HG02870 (cell line): ENCODE results near the gene PPP1R26.
"Not testable (repeated sequence)": the region's sequence is repeated elsewhere in the genome, so short reads cannot be mapped to it uniquely, and the experiment has no call there.

Experiments
- ATAC-seq: cut with Tn5 transposase; IDR thresholded peaks from one replicate; pipeline ENCODE4 v1.9.1; 2021; ENCODE audit warnings: mild to moderate bottlenecking, moderate library complexity; ENCODE audit not compliant: unreplicated experiment

PPP1R26 gene

DNA sequence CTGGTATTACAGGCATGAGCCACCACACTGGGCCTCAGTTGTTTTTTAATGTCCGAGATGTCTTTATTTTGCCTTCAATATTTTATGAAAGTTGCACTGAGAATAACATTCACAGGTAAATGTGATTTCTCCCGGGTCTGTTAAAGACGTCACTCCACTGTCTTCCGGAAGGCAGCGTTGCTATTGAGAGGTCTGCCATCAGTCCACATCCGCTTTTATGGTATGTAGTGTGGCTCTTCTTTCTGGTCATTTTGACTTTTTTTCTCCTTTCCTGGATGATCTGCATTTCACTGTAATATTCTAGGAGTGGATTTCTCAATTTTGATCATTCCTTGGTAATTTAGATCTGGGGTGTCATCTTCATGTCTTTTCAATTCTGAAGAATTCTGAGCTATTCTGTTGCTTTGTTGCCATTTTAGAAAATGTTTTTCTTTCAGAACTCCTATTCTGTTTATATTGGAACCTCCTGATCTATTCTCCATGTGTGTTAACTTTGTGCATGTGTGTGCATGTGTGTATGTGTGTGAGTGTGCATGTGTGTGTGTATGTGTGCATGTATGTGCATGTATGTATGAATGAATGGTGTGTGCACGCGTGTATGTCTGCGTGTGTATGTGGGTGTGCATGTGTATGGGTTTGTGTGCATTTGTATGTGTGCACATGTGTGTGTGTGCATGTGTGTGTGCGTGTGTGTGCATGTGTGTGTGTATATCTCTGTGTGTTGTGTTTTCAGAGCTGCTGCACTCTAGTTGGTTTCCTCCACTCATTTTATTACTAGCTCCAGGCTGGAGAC is 39.8 kb downstream of the PPP1R26 start:
- ATAC-seq: no peak

DNA sequence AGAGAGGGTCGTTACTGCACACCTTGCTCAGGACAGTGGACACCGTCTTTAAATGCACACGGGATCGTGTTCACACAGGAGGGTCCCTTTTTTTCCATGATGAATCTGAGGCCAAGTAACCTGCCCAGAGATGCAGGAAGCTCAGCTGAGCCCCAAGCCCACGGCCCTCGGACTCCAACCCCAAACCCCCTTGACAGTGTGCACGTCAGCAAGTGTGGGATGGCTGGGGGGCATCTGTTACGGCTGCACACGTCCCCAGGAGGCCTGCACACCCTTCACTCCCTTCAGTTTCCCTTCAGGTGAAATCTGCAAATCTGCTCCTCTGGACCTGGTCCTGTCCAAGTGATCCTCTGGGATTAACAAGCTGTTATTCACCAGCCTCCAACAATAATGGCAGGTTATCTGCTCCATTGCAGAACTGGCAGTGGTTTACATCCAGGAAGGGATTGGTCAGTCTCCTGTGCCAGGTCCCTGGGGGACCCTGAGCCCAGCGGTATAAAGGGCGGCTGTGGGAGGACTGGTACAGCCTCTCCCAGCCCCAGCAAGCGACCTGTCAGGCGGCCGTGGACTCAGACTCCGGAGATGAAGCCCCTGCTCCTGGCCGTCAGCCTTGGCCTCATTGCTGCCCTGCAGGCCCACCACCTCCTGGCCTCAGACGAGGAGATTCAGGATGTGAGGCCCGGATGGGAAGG is 41.5 kb downstream of the PPP1R26 start, which contains the start of gene LCN1:
Gene LCN1, plus strand, starts transcription at position 525 of the 692 bp plus-strand sequence. Its CDS starts 58 bp downstream, at position 583.
- no peak for ATAC-seq

DNA sequence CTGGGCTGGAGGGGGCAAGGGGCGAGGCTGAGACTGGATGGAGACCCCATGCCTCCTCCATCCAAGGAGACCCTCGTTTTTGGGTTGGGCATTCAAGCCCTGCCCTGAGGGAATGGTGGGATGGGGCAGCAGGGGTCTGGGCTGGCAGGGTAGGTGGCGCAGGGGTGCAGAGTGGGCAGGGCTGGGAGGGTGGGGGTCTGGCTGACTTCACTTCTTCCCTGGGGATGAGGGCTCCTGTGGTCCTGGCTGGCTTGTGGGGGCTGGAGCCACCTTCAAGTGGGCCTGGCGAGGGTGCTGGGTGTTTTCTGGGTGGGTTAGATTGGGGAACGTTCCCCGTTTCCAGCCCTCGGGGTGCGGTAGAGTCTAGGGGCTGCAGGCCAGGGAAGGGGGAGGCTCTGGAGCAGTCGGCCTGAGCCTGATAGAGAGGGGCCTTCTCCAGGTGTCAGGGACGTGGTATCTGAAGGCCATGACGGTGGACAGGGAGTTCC is 42.1 kb downstream of the PPP1R26 start:
- ATAC-seq: no peak

DNA sequence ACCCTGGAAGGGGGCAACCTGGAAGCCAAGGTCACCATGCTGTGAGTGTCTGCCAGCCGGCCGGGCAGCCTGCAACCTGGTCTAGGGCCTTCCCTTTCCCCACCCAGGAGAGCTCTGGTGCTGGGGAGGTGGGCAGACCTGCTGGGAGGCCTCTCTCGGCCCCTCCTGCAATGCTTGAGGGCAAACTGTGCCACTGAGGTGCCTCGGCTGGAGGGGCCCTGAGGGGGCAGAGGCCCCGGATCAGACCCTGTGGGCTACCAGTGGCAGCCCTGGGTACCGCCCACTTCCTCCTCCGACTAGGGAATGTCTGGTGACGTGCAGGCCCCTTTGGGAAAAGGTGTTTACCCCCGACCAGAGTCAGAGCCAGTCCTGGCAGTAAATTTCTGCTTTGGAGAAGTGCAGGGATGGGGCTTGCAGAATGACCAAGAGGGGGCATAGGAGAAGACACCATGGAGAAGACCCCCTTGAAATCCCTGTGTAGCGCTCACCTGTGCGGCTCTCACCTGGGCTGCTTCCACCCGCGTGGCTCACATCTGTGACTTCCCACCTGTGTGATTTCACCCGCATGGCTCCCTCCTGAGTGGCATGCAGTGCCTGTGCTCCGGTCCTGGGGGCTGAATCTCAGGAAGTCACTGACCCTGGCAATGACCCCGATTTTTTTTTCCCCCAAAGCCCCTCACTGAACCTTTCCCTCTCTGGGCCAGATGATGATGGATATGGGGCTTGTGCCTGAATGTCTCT is 42.7 kb downstream of the PPP1R26 start:
- no peak for ATAC-seq

DNA sequence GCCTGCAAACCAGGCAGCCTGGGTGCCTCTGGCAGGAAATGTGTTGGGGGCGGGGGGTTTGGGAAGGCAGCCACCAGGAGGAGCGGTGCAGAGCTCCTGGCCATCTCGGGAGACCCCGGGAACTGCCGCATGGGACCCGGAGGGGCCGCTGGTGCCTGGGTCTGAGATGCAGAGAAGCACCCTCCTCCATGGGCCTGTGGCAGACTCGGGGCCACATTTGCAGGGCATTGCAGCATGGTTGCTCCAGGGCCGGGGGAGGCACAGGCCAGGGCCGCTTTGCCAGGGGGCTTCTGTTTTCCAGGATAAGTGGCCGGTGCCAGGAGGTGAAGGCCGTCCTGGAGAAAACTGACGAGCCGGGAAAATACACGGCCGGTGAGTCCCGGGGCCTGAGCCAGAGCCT is 43.3 kb downstream of the PPP1R26 start:
- no peak for ATAC-seq

DNA sequence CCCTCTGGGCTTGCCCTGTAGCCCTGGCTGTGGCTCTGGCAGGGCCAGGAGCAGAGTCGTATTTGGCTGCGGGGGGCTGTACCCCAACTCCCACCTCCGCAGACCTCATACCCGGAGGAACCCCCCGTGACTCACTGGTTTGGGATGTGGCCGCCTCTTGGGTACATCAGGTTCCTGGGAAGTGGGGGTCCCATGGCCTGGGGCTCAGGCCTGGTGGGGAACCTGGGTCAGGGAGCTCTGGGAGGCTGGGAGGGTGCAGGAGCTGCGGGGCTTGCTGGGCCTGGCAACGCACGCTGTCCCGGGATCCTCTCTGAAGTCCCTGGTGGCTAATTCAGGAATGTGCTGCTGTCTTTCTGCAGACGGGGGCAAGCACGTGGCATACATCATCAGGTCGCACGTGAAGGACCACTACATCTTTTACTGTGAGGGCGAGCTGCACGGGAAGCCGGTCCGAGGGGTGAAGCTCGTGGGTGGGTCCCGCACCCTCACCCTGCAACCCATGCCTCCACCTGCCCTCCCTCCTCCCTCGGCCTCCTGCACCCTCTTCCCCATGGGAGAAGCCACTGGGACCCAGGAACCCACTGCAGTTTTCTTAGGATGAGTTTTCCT is 44.0 kb downstream of the PPP1R26 start:
- no peak for ATAC-seq

DNA sequence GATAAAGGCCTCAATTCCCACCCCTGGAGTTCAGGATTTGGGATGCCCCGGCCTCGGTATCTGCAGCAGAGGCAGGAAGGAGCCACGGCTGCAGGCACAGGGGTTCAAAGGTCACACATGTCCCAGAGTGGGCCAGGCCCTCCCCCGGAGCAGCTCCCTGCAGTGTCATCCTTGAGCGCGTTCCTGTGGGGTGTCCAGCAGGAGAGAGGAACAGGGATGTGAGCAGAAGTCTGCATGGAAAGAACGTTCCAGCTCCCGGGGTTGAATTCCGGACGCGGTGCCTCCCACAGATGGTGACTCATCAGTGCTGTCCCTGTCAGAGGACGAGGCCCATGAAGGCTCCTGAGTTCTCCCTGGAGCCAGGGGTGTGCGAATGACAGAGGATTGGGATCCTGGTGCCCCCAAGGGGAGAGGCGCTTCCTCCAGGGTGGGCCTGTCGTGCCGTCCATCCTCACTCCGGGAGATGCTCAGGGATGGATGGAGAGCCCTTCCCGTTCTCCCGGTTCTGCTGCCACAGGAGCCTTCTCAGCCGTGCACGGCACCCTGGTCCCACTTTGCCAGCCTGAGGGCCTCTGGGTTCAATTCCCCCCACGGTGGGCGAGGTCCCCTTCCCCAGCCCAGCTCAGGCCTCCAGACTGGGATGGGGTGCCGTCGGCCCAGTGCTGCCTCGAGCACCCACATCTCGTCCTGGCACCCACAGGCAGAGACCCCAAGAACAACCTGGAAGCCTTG is 44.7 kb downstream of the PPP1R26 start:
- ATAC-seq: no peak

DNA sequence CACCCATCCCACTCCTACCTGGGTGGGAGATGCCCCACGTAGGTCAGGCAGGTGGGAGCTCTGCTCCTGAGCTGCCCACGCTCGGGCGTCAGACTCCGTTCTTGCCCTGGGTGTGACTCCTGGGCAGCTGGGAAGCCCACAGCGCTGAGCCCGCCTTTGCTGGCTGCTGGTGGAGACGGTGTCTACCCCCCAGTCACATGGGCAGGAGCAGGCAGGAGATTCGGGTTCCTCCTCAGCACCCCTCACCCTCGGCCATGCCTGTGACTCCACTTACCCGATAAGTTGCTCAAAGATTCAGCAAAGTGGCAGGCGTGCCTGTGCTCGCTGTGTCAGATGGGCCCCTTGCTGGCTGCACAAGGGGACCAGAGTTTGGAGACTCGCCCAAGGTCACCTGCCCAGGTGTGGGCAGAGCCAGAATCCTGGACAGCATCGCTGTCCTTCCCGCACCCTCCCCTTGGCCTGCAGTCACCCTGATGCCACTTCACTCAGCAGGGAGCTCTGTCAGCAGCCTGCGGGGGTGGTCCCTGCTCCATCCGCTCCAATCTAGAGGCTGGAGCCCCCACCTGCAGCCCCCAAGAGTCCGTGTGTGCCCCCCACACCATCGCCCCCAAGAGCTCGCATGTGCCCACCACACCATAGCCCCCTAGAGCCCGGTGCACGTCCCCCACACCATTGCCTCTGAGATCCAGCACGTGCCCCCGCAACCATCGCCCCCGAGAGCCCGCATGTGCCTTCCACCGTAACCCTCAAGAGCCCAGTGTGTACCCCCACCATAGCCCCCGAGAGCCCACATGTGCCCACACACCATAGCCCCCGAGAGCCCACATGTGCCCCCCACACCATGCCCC is 45.9 kb downstream of the PPP1R26 start:
- ATAC-seq: no peak

DNA sequence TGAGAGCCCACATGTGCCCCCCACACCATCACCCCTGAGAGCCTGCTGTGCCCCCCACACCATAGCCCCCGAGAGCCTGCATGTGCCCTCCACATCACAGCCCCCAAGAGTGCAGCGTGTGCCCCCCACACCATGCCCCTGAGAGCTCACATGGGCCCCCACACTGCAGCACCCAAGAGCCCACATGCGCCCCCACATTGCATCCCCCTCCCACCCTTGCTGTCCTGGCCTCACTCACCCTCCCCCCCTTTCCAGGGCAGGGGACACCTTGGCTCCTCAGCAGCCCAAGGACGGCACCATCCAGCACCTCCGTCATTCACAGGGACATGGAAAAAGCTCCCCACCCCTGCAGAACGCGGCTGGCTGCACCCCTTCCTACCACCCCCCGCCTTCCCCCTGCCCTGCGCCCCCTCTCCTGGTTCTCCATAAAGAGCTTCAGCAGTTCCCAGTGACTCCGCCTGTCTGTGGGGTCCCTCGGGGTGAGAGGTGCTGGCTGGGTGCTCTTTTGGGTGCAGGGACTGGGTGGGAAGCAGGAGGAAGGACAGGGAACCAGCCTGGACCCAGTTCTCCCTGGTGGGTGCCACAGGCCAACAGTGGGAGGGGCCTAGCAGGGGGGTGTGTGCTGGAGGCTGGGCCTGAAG is 46.6 kb downstream of the PPP1R26 start:
- ATAC-seq: no peak

DNA sequence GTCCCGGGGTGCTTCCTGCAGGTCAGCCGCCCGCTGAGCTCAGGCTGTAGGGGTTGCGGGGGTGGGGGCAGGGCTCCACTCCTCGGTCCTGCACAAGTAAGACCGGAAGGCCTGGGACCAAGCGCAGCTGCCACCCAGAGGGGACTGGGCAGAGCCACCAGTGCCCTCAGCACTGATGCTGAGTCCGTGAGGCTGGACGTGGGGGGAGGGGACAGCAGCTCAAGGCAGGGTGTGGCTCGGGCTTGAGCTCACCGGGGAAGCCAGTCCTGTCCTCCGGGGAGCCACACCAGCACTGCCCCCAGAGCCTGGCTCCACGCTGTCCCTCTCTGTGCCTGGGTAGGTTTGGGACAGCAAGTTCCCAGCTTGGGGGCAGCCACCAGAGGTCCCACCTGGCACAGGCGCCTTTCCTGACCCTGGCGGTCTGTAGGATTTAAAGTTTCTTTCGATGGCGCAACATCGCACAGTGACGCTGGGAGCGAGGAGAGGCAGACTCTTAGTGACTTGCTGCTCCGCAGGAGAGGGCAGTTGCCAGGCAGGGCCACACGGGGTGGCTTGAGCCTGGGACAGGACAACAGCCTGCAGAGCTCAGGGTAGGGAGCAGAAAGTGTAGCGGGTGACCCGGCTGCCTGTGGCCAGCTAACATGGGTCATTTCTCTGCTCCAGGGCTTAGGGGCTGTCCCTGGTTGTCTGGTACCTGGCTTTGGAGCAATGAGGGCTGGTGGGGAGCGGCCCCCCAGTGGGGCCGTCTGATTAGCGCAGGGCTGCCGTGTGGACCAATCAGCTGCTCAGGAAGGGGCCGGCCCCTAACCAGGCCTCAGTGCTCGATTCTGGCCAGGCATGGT is 47.4 kb downstream of the PPP1R26 start:
- ATAC-seq: no peak

DNA sequence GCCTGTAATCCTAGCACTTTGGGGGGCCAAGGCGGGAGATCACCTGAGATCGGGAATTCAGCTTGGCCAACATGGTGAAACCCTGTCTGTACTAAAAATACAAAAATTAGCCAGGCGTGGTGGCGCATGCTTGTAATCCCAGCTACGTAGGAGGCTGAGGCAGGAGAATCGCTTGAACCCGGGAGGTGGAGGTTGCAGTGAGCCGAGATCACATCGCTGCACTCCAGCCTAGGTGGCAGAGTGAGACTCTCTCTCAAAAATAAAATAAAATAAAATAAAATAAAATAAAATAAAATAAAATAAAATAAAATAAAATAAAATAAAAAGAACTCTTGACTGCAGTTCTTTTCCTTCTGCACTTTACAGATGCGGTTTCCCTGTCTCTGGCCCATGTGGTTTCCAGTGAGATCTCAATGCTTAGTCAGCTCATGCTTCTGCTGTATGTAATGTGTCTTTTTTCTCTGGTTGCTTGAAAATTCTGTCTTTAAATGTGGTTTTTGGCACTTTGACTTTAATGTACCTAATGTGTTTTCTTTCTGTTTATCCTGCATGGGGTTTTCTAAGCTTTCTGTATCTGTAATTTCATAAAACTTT is 49.4 kb downstream of the PPP1R26 start:
- not testable (repeated sequence) for ATAC-seq

DNA sequence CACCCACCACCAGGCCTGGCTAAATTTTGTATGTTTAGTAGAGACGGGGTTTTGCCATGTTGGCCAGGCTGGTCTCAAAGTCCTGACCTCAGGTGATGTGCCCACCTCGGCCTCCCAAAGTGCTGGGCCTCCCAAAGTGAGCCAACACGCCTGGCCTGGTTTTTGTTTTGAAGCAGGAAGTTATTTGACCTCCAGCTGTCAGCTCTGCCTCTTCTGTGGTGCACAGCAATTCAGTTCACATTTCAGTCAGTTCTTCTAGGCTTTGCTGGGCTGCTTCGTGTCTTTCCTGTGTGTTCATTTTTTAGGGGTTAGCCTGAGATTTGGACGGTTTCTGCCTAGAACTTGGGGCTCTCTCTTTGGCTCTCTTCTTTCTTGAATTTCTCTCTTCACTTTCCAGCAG is 50.6 kb downstream of the PPP1R26 start:
- no peak for ATAC-seq

DNA sequence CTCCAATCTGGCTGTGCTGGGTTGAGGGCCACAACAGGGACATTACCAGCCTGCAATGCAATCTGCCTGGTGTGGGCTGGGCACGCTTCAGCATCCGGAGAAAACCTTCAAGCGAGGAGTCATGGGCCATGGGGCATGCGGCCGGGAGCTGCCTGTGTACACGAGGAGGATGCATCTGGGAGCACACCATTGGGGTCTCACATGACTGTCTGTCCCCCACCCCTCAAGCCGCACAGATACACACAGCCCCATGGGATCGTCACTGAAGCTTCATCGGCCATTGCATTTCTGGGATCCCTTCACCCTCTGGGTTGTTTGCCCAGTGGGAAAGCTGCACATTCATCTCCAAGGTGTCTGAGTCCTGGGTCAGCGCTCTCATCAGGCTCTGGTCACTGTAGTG is 51.5 kb downstream of the PPP1R26 start:
- ATAC-seq: no peak

DNA sequence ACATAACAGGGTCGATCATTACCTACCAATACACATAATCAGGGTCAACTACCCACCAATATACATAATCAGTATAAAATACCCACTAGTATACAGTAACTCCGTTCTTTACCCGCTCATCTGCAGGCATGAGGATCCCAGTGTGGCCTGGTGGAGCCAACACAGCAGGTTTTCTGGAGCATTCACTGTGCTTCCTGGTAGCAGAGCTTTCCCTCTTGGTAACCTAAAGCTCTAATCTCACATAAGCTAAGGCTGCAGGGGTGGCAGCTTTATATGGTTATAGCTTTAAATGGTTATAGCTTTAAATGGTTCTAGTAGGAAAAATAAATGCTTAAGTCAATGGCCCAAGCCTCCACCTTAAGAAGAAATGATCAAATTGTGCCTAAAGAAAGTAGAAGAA is 53.5 kb downstream of the PPP1R26 start:
- no peak for ATAC-seq

DNA sequence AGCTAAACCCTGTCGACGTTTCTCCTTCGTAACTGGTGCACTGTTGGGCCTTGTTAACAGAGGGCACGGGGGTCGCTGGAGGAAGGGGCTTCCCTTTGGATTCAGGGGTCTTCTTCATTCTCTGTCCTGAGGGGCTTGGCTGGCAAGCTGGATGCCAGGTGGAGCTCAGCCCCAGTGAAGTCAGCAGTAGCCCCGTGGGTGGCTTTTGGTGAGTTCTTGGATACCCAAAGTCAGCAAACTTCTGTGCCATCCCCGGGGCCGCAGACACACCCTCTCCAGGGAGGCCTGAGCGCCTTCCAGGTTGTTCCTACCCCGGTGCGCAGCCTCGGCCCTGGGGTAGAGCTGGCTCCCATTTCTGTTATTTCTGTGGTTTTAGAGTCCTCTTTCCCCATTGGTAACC is 54.1 kb downstream of the PPP1R26 start:
- ATAC-seq: no peak

DNA sequence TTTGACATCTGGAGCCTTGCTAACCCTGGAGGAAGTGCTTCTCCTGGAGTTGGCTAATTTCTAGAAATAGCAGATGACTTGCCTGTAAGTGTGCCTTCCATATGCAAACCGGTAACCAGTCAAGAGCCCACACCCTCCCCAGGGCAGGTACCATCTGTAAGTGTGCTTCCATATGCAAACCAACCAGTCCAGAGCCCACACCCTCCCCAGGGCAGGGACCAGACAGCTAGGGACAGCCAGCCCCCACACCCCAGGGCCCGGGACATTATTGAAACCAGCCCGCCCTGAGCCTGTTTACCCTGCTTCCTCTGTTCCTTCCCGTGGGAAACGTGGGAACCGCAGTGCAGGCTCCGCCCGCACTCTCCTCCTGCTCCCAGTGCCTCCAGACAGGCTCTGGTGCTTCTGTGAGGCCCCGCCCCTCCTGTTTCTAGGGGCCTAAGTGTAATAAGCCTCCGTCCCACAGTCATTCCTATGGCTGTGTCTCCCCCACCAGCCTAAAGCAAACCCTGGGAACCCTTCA is 54.7 kb downstream of the PPP1R26 start:
- not testable (repeated sequence) for ATAC-seq

DNA sequence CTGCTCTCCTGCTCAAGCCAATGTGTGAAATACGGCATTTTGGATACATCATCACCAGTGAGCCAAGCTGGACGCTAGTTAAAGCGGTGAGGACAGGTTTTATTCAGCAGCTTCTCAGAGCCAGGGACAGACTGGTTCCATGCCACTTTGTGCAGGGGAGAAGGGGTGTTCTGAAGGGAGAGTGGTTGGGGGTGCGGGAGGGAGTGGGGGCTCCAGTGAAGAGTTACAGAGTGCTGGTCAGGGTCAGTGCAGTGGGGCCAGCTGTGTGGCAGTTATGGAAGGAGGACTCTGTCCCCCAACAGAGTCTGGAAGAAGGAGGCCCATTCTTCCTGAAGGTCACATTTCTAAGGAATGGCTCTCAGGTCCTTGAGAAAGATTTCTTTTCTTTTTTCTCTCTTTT is 55.2 kb downstream of the PPP1R26 start:
- ATAC-seq: not testable (repeated sequence)
